PFSK-1 (cell line): ENCODE measurements around the gene OR1I1.

Experiments
- POLR2AphosphoS5 ChIP-seq: IDR thresholded peaks from 2 replicates; pipeline ENCODE4 v1.6.1; 2012; ENCODE audit warnings: low read depth, mild to moderate bottlenecking, control low read depth, low read length, moderate library complexity
- REST ChIP-seq, 2 experiments: IDR thresholded peaks; 2 replicates each; pipeline versions ENCODE4 v1.6.1 to v1.8.0; 2011 to 2012; ENCODE audit warnings: low read depth in 2 of 2, low read length in 2 of 2, control low read depth in 1 of 2, inconsistent platforms in 1 of 2, mild to moderate bottlenecking in 1 of 2, moderate library complexity in 1 of 2; ENCODE audit not compliant: insufficient read depth in 1 of 2
- SIN3A ChIP-seq: IDR thresholded peaks from 2 replicates; pipeline ENCODE4 v1.6.1; 2012; ENCODE audit warnings: mild to moderate bottlenecking, low read length, moderate library complexity, borderline replicate concordance; ENCODE audit not compliant: insufficient read depth
- TAF1 ChIP-seq: IDR thresholded peaks from 2 replicates; pipeline ENCODE4 v1.6.1; 2012; ENCODE audit warnings: low read length, control low read depth, borderline replicate concordance; ENCODE audit not compliant: insufficient read depth

- TF ChIP-seq REST (IDR thresholded peaks at IDR 0.05; ENCODE audit: insufficient read depth in 1 of 2, low read depth in 2 of 2, low read length in 2 of 2): no peak
- no peak for TF ChIP-seq POLR2AphosphoS5
- TF ChIP-seq SIN3A: no peak
- TF ChIP-seq TAF1: no peak
These were observed 19.6 kb downstream of the OR1I1 start for GRCh38 chr19:15101479-15102082.
